MM.1S (cell line): ENCODE results near the gene PLA1A.

Experiments used
- DNase-seq: peaks from one replicate; pipeline ENCODE4 v3.0.0-alpha.2; 2015
- H2AFZ ChIP-seq: fragments of 300-600 bp; sonication (generic); 2 replicates; pipeline ENCODE4 v1.6.0; 2016; ENCODE audit warnings: antibody characterized with exemption, low read length
- H3F3A ChIP-seq: fragments of 300-600 bp; sonication (generic); 2 replicates; pipeline ENCODE4 v1.6.1; 2016; ENCODE audit warnings: mild to moderate bottlenecking, antibody characterized with exemption, low read length, moderate library complexity, mixed read lengths; ENCODE audit not compliant: insufficient read depth
- H3K27ac ChIP-seq: fragments of 300-600 bp; sonication (generic); 2 replicates; pipeline ENCODE4 v1.5.1; 2016; ENCODE audit warnings: mild to moderate bottlenecking, low read length
- H3K27me3 ChIP-seq: fragments of 300-600 bp; sonication (generic); replicated peaks from 2 replicates; pipeline ENCODE4 v1.6.0; 2016; ENCODE audit warnings: low read length; ENCODE audit not compliant: insufficient read depth
- H3K36me3 ChIP-seq: fragments of 300-600 bp; sonication (generic); replicated peaks from 2 replicates; pipeline ENCODE4 v1.6.1; 2016; ENCODE audit warnings: mild to moderate bottlenecking, low read length, mixed read lengths; ENCODE audit not compliant: insufficient read depth
- H3K4me1 ChIP-seq: fragments of 300-600 bp; sonication (generic); 2 replicates; pipeline ENCODE4 v1.6.1; 2016; ENCODE audit warnings: low read length, mixed read lengths
- H3K4me2 ChIP-seq: fragments of 300-600 bp; sonication (generic); 2 replicates; pipeline ENCODE4 v1.6.0; 2016; ENCODE audit warnings: low read depth, low read length
- H3K4me3 ChIP-seq: fragments of 300-600 bp; sonication (generic); 2 replicates; pipeline ENCODE4 v1.5.1; 2016; ENCODE audit warnings: low read length, mixed read lengths
- H3K79me2 ChIP-seq: fragments of 300-600 bp; sonication (generic); 2 replicates; pipeline ENCODE4 v1.6.1; 2016; ENCODE audit warnings: mixed run types, low read length, mixed read lengths
- H3K9ac ChIP-seq: fragments of 300-600 bp; sonication (generic); 2 replicates; pipeline ENCODE4 v1.6.1; 2016; ENCODE audit warnings: low read length, mixed read lengths
- H3K9me2 ChIP-seq: fragments of 300-600 bp; sonication (generic); replicated peaks from 2 replicates; pipeline ENCODE4 v1.6.1; 2016; ENCODE audit warnings: mild to moderate bottlenecking, low read length, mixed read lengths; ENCODE audit not compliant: insufficient read depth
- H3K9me3 ChIP-seq: fragments of 300-600 bp; sonication (generic); replicated peaks from 2 replicates; pipeline ENCODE4 v1.6.1; 2016; ENCODE audit warnings: mild to moderate bottlenecking, low read length, mixed read lengths; ENCODE audit not compliant: insufficient read depth
- H4K20me1 ChIP-seq: fragments of 300-600 bp; sonication (generic); 2 replicates; pipeline ENCODE4 v1.6.1; 2016; ENCODE audit warnings: mild to moderate bottlenecking, low read length, moderate library complexity, mixed read lengths; ENCODE audit not compliant: insufficient read depth
- CTCF ChIP-seq: fragments of 300-600 bp; sonication (generic); IDR thresholded peaks from 2 replicates; pipeline ENCODE4 v1.5.1; 2016; ENCODE audit warnings: antibody characterized with exemption, low read length, mixed read lengths
- EZH2 ChIP-seq: fragments of 300-600 bp; sonication (generic); optimal IDR thresholded peaks from 2 replicates; pipeline ENCODE3; 2017; ENCODE audit warnings: low read depth, mild to moderate bottlenecking, antibody characterized with exemption, low read length, mixed read lengths
- EZH2phosphoT487 ChIP-seq: fragments of 300-600 bp; sonication (generic); IDR thresholded peaks from 2 replicates; pipeline ENCODE4 v1.6.1; 2018; ENCODE audit warnings: antibody characterized with exemption, low read length

PLA1A gene

GRCh38 chr3:119585208-119585607 is 12.5 kb upstream of the PLA1A start:
- H3K4me1 ChIP-seq = peaks cover 11% of the 10 kb centered on the region; the same call in 1 of the 2 replicates
- no peak for DNase-seq
- no peak overlapping the region for H2AFZ ChIP-seq
- H3K27ac ChIP-seq = no peak overlapping the region
- no peaks in the 10 kb centered on the region for H3K9me2 ChIP-seq
- H3K4me3 ChIP-seq = no peak overlapping the region
- H3K9ac ChIP-seq = no peak overlapping the region
- H4K20me1 ChIP-seq = no peaks in the 10 kb centered on the region
- no peaks in the 10 kb centered on the region for H3K79me2 ChIP-seq
- no peaks in the 10 kb centered on the region for H3K27me3 ChIP-seq
- H3K36me3 ChIP-seq = no peaks in the 10 kb centered on the region
- H3K9me3 ChIP-seq = no peaks in the 10 kb centered on the region
- H3K4me2 ChIP-seq = no peak overlapping the region
- H3F3A ChIP-seq = peaks cover 3% of the 10 kb centered on the region; the same call in 1 of the 2 replicates
- TF ChIP-seq EZH2 = no peak
- no peak for TF ChIP-seq EZH2phosphoT487
- no peak for TF ChIP-seq CTCF

DNA sequence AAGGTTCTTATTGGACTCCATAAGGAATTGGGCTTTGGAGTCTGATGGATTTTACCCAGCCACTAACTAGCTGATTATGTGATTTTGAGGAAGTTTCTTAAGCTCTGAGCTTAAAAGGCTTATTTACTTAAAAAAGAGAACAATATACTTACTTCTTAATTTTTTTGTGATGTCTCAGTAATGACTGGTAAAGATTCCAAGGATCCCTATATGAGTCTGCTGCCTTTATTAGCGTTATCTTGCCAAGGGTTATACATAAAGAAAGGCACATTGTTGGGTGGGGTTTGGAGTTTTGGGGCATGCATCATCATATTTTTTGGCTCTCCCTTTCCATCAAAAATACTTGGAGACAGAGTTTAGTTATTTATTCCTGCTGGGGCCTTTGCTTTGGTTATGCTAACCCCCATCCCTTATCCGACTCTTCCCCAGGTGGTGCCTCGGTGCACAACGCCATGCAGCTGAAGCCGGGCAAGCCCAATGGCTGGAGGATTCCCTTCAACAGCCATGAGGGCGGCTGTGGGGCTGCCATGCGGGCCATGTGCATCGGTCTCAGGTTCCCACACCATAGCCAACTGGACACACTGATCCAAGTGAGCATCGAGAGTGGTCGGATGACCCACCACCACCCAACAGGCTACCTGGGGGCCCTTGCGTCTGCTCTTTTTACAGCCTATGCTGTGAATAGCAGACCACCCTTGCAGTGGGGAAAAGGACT is 11.7 kb upstream of the PLA1A start:
- Histone ChIP-seq H2AFZ (no peak overlapping the region), H3K4me2 (no peak overlapping the region), H3K9me2 (no peaks in the 10 kb centered on the region), H3K27ac (no peak overlapping the region), H3K36me3 (no peaks in the 10 kb centered on the region), H3K4me1 (peaks cover 11% of the 10 kb centered on the region; the same call in 1 of the 2 replicates), H4K20me1 (no peaks in the 10 kb centered on the region), H3K9me3 (no peaks in the 10 kb centered on the region), H3F3A (no peaks in the 10 kb centered on the region), H3K79me2 (no peaks in the 10 kb centered on the region), H3K9ac (no peak overlapping the region), H3K4me3 (no peak overlapping the region), H3K27me3 (no peaks in the 10 kb centered on the region)
- DNase-seq = no peak
- no peak for TF ChIP-seq EZH2phosphoT487
- no peak for TF ChIP-seq EZH2
- no peak for TF ChIP-seq CTCF

DNA sequence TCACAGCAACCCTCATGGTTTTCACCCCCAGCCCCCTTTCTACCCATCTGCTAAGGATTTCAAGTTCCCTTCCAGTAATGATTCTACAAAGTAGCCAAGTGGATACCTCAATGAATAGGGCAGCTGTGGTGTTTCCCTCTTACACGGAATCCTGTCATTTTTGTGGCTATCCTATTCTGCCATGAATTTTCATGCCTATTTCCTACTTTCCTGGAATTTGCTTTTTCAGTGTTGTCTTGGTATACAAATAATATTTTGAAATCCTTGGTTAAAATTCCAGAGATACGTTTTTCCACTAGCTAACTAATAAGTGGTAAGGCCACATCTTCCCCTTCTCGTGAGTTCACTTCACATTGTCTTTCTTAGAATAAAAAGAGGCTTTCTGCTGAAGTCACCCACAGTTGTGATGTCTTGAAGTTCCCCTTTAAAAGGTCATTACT is 10.9 kb upstream of the PLA1A start:
- no peak overlapping the region for H2AFZ ChIP-seq
- no peak overlapping the region for H3K9ac ChIP-seq
- no peaks in the 10 kb centered on the region for H3F3A ChIP-seq
- no peak overlapping the region for H3K4me3 ChIP-seq
- no peaks in the 10 kb centered on the region for H3K9me3 ChIP-seq
- TF ChIP-seq EZH2phosphoT487 (no peak), EZH2 (no peak), CTCF (no peak)
- no peaks in the 10 kb centered on the region for H4K20me1 ChIP-seq
- DNase-seq = no peak
- no peaks in the 10 kb centered on the region for H3K9me2 ChIP-seq
- no peak overlapping the region for H3K27ac ChIP-seq
- H3K4me1 ChIP-seq = peaks cover 11% of the 10 kb centered on the region; the same call in 1 of the 2 replicates
- H3K79me2 ChIP-seq = no peaks in the 10 kb centered on the region
- no peak overlapping the region for H3K4me2 ChIP-seq
- no peaks in the 10 kb centered on the region for H3K27me3 ChIP-seq
- H3K36me3 ChIP-seq = no peaks in the 10 kb centered on the region
